SIG-M5 (cell line): Measurements from ENCODE around the gene AFTPH.

Experiments
- DNase-seq: peaks from one replicate; lab custom pipeline; 2025; lab: John Stamatoyannopoulos, UW

AFTPH gene, protein sequence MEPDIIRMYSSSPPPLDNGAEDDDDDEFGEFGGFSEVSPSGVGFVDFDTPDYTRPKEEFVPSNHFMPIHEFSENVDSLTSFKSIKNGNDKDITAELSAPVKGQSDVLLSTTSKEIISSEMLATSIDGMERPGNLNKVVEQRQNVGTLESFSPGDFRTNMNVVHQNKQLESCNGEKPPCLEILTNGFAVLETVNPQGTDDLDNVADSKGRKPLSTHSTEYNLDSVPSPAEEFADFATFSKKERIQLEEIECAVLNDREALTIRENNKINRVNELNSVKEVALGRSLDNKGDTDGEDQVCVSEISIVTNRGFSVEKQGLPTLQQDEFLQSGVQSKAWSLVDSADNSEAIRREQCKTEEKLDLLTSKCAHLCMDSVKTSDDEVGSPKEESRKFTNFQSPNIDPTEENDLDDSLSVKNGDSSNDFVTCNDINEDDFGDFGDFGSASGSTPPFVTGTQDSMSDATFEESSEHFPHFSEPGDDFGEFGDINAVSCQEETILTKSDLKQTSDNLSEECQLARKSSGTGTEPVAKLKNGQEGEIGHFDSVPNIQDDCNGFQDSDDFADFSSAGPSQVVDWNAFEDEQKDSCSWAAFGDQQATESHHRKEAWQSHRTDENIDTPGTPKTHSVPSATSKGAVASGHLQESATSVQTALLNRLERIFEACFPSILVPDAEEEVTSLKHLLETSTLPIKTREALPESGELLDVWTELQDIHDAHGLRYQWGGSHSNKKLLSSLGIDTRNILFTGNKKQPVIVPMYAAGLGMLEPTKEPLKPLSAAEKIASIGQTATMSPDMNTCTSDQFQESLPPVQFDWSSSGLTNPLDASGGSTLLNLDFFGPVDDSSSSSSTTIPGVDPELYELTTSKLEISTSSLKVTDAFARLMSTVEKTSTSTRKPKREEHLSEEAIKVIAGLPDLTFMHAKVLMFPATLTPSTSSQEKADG

GRCh38 chr2:64523666-64524603 is at the start of gene AFTPH:
AFTPH (plus strand) TSS chr2:64524328; CDS start chr2:64551475, 27,147 bp downstream.
- DNase-seq = peak; percentile 93

DNA sequence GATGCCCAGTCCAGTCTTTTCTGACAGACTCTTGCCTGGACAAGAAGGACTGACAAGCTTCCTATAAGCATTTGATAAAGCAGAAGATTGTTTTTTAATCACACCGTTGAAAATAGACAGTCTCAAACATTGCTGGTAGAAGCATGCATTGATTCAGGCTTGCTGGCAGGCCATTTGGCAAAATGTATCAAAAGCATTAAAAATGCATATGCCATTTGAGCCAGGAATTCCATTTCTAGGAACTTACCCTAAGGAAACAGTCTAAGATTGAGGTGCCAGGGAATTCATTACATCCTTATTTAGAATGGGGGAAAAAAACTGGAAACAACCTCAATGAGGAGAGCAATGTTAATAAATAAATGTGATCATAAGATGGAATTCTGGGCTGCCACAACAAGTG is 49.5 kb upstream of the AFTPH start:
- no peak for DNase-seq

GRCh38 chr2:64477037-64477436 is 47.1 kb upstream of the AFTPH start:
- DNase-seq = no peak

- DNase-seq = no peak
Observed at GRCh38 chr2:64477979-64478378, 46.1 kb upstream of the AFTPH start.

DNA sequence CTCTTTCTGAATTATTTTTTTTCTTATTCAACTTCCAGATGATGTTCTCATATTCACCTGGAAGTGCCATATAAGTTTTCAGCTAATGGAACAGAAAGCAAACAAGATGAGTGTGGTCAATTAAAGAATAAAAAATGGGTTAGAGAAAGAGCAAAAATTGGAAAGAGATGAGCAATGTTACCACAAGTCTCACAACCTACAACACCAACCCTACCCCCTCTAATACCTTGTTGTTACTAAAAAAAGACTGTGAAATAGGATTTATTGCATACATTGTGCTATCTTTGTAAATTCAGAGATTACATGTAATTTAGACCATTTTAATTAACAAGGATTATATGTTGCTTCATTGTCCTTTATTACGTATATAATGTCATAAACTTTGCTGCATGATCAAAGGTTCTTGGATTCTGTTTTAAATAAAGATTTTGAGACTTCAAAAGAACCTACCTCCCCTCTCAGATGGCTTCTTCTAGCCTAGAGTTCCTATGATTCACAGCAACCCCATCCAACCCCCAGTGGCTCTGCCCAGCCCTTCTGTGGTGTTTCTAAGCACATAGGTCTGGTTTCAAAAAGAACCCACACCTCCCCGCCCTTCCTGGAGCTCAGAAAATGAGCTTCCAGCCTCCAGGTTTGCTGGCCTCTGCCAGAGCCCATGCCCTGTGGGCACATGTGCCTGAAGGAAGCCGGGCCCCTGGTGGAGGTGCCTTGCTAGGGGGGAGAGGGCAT is 45.5 kb upstream of the AFTPH start:
- no peak for DNase-seq

- no peak for DNase-seq
Observed at GRCh38 chr2:64479259-64480117, 44.6 kb upstream of the AFTPH start.

DNA sequence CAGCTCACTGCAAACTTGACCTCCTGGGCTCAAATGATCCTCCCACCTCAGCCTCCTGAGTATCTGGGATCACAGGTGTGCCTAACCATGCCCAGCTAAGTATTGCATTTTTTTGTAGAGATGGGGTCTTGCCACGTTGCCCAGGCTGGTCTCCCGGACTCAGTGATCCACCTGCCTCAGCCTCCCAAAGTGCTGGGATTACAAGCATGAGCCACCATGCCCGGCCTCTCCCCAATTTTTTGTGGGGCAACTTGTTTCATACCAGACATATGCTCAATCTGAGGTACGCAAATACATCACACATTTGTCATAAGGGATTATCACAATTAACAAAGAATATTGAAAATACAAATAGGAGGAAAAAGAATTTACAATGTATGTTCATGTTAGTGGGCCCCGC is 42.5 kb upstream of the AFTPH start:
- DNase-seq = no peak

DNA sequence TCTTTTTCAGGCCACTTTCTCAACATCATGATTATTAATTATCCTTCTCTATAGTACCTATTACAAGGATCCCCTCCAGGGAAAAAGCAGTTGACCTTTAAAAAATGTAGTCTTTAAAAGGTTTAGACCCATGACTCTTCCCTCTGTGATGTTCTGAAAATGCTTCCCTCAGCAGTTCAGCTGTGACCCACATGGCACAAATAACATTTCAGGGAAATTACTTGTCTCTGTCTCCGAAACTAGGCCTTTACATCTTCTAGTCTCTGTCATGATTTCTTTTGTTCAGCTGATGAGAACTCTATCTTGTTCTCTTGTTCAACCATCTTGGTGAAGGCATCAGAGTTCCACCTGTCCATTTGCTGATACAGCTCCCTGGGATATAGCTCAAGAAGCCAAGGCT is 41.9 kb upstream of the AFTPH start:
- no peak for DNase-seq

DNA sequence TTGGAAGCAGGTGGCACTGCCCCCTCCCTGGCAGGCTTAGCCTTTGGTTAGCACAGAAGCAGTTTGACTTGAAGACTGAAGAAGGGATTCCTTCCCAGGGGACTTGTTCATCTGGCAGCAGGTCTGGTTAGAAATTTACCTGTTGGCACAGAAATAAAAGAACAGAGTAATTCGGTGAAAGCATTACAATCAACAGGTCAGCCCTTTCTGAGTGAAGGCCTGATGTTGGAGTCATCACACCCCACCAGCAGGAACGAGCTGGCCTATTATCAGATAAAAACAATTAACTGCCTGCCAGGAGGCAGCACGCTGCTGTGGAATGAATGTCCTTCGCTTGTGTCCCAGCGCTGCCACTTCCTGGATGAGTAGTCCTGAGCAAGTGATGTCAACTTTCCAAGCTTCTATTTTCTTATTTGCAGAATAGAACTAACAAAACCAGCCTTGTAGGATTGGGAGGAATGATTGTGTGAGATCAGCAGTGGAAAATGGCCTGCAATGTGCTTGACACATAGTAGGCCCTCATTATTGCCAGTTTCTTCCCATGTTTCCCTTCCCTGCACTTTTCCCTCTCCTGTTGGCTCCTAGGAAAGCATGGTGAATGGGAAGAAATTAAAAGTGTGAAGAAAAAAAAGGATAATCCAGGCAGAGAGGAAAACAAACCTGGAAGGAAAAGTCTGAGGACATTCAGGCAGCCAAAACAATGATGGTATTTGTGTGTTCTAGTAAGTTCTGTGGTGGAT is 41.2 kb upstream of the AFTPH start:
- no peak for DNase-seq

DNA sequence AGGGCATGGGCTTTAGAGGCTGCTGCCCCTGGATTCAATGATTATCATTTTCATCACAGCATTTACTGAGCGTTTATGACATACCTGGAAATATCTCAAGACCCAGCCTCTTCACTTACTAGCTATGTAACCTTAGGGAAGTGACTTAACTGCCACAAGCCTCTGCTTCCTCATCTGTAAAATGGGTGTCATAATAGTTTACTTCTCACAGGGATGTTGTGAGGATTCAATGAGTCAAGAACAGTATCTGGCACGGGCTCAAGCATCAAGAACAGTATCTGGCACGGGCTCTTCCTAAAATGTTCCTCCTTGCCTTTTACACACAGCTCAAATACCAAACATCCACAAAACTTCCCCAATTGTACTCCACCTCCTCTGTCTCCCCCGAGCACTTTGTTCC is 38.8 kb upstream of the AFTPH start:
- no peak for DNase-seq

GRCh38 chr2:64485961-64486360 is 38.2 kb upstream of the AFTPH start:
- DNase-seq = no peak

- no peak for DNase-seq
Observed at GRCh38 chr2:64487256-64488049, 36.7 kb upstream of the AFTPH start.

- DNase-seq = no peak
Observed at GRCh38 chr2:64488050-64488974, 35.8 kb upstream of the AFTPH start.

DNA sequence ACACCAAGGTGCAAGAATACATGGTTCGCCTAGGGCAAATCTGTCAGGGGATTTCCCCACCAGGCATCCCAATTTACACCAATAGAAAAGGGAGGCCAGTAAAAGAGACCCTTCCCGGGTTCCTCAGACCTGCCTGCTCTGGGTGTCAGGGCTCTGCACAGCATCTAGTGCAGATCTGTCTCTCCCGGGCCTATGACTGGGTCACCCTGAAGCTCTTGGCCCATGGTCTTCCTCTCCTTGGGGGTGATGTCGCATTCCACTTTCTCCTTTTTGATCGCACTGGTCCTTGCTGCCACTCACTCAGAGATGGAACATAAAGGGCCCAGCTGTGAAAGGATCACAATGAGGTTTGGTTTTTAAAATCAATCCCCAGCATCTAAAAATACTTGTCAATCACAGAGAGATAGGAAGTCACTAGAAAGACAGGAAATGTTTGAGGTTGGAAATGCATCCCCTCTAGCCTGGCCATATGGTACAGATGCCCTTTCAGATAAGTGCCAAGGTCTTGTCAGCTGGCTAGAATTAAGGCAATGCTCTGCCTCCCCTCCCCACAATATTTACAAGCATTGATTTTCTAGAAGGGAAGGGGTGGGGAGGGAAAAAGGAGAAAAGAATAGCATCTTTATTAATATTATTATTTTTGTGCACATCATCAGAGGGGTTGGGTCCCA is 34.9 kb upstream of the AFTPH start:
- DNase-seq = no peak

DNA sequence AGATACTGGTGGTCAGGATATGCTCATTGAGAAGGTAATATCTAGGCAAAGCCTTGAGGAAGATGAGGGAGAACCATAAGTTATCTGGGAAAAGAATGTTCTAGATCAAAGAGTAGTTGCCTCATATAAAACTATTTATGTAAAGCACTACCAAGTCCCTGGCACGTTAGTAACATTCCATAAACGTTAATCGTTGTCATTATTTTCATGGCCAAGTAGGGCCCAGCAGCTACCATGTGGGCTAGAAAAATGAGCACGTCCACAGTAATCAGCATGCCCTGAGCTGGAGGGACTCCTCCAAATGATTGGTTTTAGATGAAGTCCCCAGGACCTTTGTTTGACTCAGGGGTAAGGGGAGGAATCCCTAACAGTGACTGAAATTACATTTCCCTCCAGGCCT is 32.7 kb upstream of the AFTPH start:
- DNase-seq = no peak

DNA sequence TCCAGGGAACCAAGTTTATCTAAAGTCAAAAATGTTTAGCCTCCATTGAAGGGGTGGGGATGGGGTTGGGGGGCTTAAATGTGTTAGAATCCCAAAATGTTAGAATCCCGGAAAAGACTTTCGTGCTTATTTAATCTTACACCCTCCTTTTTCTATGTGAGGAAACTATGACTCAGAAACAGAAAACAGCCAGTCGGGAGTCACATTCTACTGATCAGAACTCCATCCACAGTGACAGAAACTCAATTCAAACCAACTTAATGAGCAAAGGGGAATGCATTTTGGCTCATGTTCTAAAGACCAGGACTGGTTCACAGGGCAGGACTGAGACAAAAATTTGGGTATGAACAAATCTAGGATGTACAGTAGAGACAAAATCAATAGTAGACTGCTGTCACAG is 31.9 kb upstream of the AFTPH start:
- no peak for DNase-seq

GRCh38 chr2:64492821-64493220 is 31.3 kb upstream of the AFTPH start:
- DNase-seq = no peak
